Ectodermal cell (in vitro differentiated cells): ENCODE measurements around the gene SLC4A1AP.
A peak's percentile ranks its signal among the peaks of the same experiment; 100 is the strongest.

Experiments used
- H3K27ac ChIP-seq: 2 replicates; pipeline ENCODE4 v1.7.0; 2013; ENCODE audit warnings: mild to moderate bottlenecking, low read depth, low read length; ENCODE audit not compliant: insufficient read depth, poor library complexity, severe bottlenecking
- H3K27me3 ChIP-seq: 2 replicates; pipeline ENCODE4 v1.7.0; 2013; ENCODE audit warnings: mild to moderate bottlenecking, low read length; ENCODE audit not compliant: insufficient read depth, control insufficient read depth, poor library complexity, severe bottlenecking
- H3K36me3 ChIP-seq: one replicate; pipeline ENCODE4 v1.7.0; 2013; ENCODE audit warnings: low read length; ENCODE audit not compliant: control insufficient read depth, insufficient read depth
- H3K4me1 ChIP-seq: one replicate; pipeline ENCODE4 v1.7.0; 2013; ENCODE audit warnings: low read length; ENCODE audit not compliant: control insufficient read depth, insufficient read depth
- H3K4me3 ChIP-seq: 2 replicates; pipeline ENCODE4 v1.7.0; 2013; ENCODE audit warnings: low read depth, low read length, control low read depth; ENCODE audit not compliant: insufficient read depth
- H3K9me3 ChIP-seq: 2 replicates; pipeline ENCODE4 v1.7.0; 2013; ENCODE audit warnings: mild to moderate bottlenecking, low read length, moderate library complexity; ENCODE audit not compliant: control insufficient read depth
- WGBS, 2 experiments: methylation state at CpG; one replicate each; pipeline ENCODE4 v1.1.7; 2013; ENCODE audit warnings: missing lambda C conversion rate in 2 of 2; 5-methylcytosine and 5-hydroxymethylcytosine counted together

Gene SLC4A1AP

GRCh38 chr2:27651056-27651455 lies 12.6 kb upstream of the SLC4A1AP start:
- H3K36me3 ChIP-seq = peaks cover 50% of the 10 kb centered on the region
- WGBS, 2 experiments = 87 to 93% methylated on average over 3 to 4 of the region's 4 CpGs
- H3K27ac ChIP-seq = no peak overlapping the region
- no peaks in the 10 kb centered on the region for H3K9me3 ChIP-seq
- H3K4me1 ChIP-seq = no peaks in the 10 kb centered on the region
- no peaks in the 10 kb centered on the region for H3K27me3 ChIP-seq
- H3K4me3 ChIP-seq = no peak overlapping the region

- Histone ChIP-seq H3K36me3 (peaks cover 56% of the 10 kb centered on the region), H3K9me3 (no peaks in the 10 kb centered on the region), H3K27me3 (no peaks in the 10 kb centered on the region), H3K27ac (no peak overlapping the region), H3K4me1 (no peaks in the 10 kb centered on the region), H3K4me3 (no peak overlapping the region)
Observed at GRCh38 chr2:27652341-27652740, 11.3 kb upstream of the SLC4A1AP start.

GRCh38 chr2:27652790-27653189 lies 10.9 kb upstream of the SLC4A1AP start:
- Histone ChIP-seq H3K4me1 (no peaks in the 10 kb centered on the region), H3K9me3 (no peaks in the 10 kb centered on the region), H3K36me3 (peaks cover 56% of the 10 kb centered on the region), H3K27ac (no peak overlapping the region), H3K4me3 (no peak overlapping the region), H3K27me3 (no peaks in the 10 kb centered on the region)
- 93 to 95% methylated on average over 1 of the region's 1 CpG for WGBS, 2 experiments

GRCh38 chr2:27653397-27653796 lies 10.3 kb upstream of the SLC4A1AP start:
- 94 to 100% methylated on average over 2 of the region's 2 CpGs for WGBS, 2 experiments
- Histone ChIP-seq H3K27ac (no peak overlapping the region), H3K36me3 (peaks cover 53% of the 10 kb centered on the region), H3K4me1 (no peaks in the 10 kb centered on the region), H3K4me3 (no peak overlapping the region), H3K27me3 (no peaks in the 10 kb centered on the region), H3K9me3 (no peaks in the 10 kb centered on the region)

- peaks cover 49% of the 10 kb centered on the region for H3K36me3 ChIP-seq
- H3K4me1 ChIP-seq = no peaks in the 10 kb centered on the region
- no peaks in the 10 kb centered on the region for H3K27me3 ChIP-seq
- no peak overlapping the region for H3K27ac ChIP-seq
- no peaks in the 10 kb centered on the region for H3K9me3 ChIP-seq
- 87 to 90% methylated on average over 7 of the region's 7 CpGs for WGBS, 2 experiments
- no peak overlapping the region for H3K4me3 ChIP-seq
Observed at GRCh38 chr2:27655155-27655951, 8.3 kb upstream of the SLC4A1AP start.

GRCh38 chr2:27661371-27661770 lies 2.3 kb upstream of the SLC4A1AP start:
- H3K4me3 ChIP-seq = no peak overlapping the region
- WGBS, 2 experiments = 88 to 89% methylated on average over 1 of the region's 1 CpG
- peaks cover 12% of the 10 kb centered on the region for H3K36me3 ChIP-seq
- H3K27me3 ChIP-seq = no peaks in the 10 kb centered on the region
- H3K9me3 ChIP-seq = no peaks in the 10 kb centered on the region
- H3K27ac ChIP-seq = no peak overlapping the region
- H3K4me1 ChIP-seq = no peaks in the 10 kb centered on the region

GRCh38 chr2:27664154-27664574 lies 475 bp downstream of the SLC4A1AP start:
- Histone ChIP-seq H3K27me3 (no peaks in the 10 kb centered on the region), H3K9me3 (no peaks in the 10 kb centered on the region), H3K4me1 (no peaks in the 10 kb centered on the region), H3K27ac (no peak overlapping the region), H3K36me3 (peaks cover 13% of the 10 kb centered on the region), H3K4me3 (peak overlapping the region; percentile 96)
- WGBS, 2 experiments = 6 to 7% methylated on average over 28 of the region's 28 CpGs

- H3K36me3 ChIP-seq = peaks cover 17% of the 10 kb centered on the region
- 90 to 93% methylated on average over 15 to 16 of the region's 16 CpGs for WGBS, 2 experiments
- H3K27ac ChIP-seq = no peak overlapping the region
- no peaks in the 10 kb centered on the region for H3K4me1 ChIP-seq
- H3K4me3 ChIP-seq = peak overlapping the region; percentile 96
- H3K27me3 ChIP-seq = no peaks in the 10 kb centered on the region
- H3K9me3 ChIP-seq = no peaks in the 10 kb centered on the region
Observed at GRCh38 chr2:27664622-27665363, 1.1 kb downstream of the SLC4A1AP start.

- H3K27ac ChIP-seq = no peak overlapping the region
- no peak overlapping the region for H3K4me3 ChIP-seq
- H3K4me1 ChIP-seq = no peaks in the 10 kb centered on the region
- H3K36me3 ChIP-seq = peaks cover 9% of the 10 kb centered on the region
- no peaks in the 10 kb centered on the region for H3K27me3 ChIP-seq
- no CpG with 5 or more reads among the region's 1 CpG for WGBS, 2 experiments
- H3K9me3 ChIP-seq = no peaks in the 10 kb centered on the region
Observed at GRCh38 chr2:27667446-27667845, 3.8 kb downstream of the SLC4A1AP start.

GRCh38 chr2:27671235-27671634 lies 7.5 kb downstream of the SLC4A1AP start:
- WGBS, 2 experiments = 96 to 100% methylated on average over 3 of the region's 4 CpGs
- Histone ChIP-seq H3K36me3 (peaks cover 9% of the 10 kb centered on the region), H3K9me3 (no peaks in the 10 kb centered on the region), H3K27ac (no peak overlapping the region), H3K4me1 (no peaks in the 10 kb centered on the region), H3K4me3 (no peak overlapping the region), H3K27me3 (no peaks in the 10 kb centered on the region)
